ENCODE data around the gene ZBTB8A. TPM values are rescaled to one million over a fixed set of nuclear protein-coding genes. Genes with fewer than 3 reads are reported as not detected.

Gene ZBTB8A
- 7.1 and 9.2 TPM in 2 replicates for total RNA-seq

DNA sequence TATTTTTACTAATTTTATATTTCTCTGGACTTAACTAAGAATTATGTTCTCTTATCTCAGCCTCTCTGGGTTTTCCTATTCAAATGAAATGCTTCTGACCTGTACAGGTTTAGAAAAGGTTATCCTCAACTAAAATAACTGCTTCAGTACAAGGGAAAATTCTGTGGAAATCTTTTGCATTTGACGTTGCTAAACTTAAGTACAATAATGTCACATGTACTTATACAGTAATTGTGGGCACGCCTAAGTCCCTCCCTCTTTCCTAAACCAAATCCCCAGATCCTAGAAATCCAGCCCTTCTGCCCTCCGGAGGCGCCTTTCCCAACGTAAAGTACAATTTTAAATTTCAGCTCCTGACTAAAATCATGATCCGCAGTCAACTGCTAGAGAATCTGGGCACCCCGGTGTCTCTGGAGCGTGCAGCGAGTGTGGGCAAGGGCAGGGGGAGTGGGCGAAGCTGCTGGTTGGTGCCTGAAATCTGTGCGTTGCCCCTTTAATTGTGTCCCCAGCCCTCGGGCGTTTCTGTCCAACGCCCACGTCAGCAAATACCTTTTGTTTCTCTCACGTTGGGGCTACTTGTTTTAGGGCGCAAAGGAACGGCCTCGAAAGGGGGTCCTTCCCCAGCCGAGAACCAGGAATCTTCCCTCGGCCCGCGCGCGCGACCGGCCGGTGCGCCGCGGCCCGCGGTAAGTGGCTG is at the start of gene ZBTB8A:
Gene ZBTB8A (plus strand): TSS at position 541 of the 697 bp plus-strand sequence. CDS start 53,505 bp downstream, outside the sequence.

DNA sequence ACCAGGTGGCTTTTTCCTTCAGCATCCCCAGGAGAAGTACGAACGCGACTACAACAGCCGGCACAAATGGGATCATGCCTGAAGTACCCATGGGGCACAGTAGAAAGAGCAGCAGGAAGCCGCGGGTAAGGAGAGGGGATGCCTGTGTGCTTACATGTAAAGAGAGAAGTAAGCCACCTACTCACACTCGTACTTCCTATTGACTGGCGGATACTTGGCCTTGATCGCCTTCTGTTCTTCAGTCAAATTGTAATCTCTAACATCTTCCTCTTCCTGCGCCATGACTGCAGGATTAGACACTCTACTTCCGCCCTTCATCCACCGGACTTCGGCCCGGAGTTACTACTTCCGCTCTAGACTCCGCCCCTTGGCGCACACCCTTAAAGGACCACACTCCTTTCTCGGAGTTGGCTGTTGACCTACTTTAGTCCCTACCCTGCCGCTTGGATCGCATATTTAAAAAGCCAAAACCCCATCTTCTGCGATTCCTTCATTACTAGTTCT is 111.1 kb downstream of the ZBTB8A start, which contains the start of gene ZBTB8OS:
Gene ZBTB8OS (minus strand): TSS at position 303 of the 504 bp plus-strand sequence. CDS start 21 bp downstream, at position 282.

DNA sequence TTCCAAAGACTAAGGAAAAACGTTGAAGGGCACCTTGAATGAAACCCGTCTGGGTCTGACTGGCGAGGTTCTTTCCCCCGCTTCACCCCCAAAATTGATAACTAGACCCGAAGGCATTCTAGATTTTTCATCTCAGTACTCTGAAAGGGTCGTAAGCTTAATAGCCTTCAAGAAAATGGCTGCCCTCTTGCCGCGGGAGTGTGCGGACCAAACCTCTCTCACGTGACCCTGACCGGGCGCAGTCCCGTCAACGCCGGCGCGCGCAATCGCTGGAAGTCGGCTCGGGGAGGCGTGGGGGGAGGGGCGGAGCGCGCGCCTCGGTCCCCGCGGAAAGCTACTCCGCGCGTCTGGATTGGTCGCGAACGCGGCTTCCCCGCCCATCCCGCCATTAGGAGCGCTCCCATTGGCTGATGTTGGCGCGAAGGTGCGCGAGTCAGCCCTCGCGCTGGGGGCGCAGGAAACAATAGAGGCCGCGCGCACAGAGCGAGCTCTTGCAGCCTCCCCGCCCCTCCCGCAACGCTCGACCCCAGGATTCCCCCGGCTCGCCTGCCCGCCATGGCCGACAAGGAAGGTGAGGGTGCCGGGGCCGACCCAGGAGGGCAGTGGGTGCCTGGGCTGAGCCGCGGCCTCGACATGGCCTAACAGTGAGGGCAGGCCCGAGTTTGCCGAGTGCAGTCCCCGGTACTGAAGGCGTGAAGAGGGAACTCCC is 111.7 kb downstream of the ZBTB8A start, which contains the start of gene RBBP4:
Gene RBBP4 (plus strand): TSS at position 457 of the 709 bp plus-strand sequence. CDS start 99 bp downstream, at position 556.

Other genes starting within 250 kb of the ZBTB8A start
- gene HDAC1, start 247.3 kb upstream of the ZBTB8A start, total RNA-seq, result 89.2 and 99.5 TPM in 2 replicates
- gene MARCKSL1, start 203.2 kb upstream of the ZBTB8A start, total RNA-seq, result 7.3 and 20.5 TPM in 2 replicates
- 1.6 and 2.3 TPM in 2 replicates for gene FAM229A, start 176.9 kb upstream of the ZBTB8A start, total RNA-seq
- gene TSSK3, start 176.9 kb upstream of the ZBTB8A start, total RNA-seq, result 1.0 and 1.3 TPM in 2 replicates
- gene BSDC1, start 145.0 kb upstream of the ZBTB8A start, total RNA-seq, result 60.7 and 70.0 TPM in 2 replicates
- not detected in 2 replicates for gene ZBTB8B, start 74.4 kb upstream of the ZBTB8A start, total RNA-seq
- 29.9 and 40.6 TPM in 2 replicates for gene ZBTB8OS, start 111.1 kb downstream of the ZBTB8A start, total RNA-seq
- 99.9 and 130 TPM in 2 replicates for gene RBBP4, start 111.8 kb downstream of the ZBTB8A start, total RNA-seq
- gene SYNC, start 163.3 kb downstream of the ZBTB8A start, total RNA-seq, result 67.1 and 136 TPM in 2 replicates